Amygdala (tissue), 56 donors: ENCODE measurements around the gene VANGL1.

ENCODE experiments used
- DNase-seq, 56 donors: peaks; one replicate each; lab custom pipeline; 2025; lab: John Stamatoyannopoulos, UW

VANGL1 gene

GRCh38 chr1:115643225-115643624, 1.5 kb downstream of the VANGL1 start:
- DNase-seq = no peak

- no peak for DNase-seq
These were observed 1.9 kb downstream of the VANGL1 start for GRCh38 chr1:115643666-115644065.

GRCh38 chr1:115644109-115644508, 2.3 kb downstream of the VANGL1 start:
- DNase-seq = no peak

- DNase-seq = no peak
These were observed 5.3 kb downstream of the VANGL1 start for GRCh38 chr1:115647047-115647446.

- DNase-seq = no peak
These were observed 5.7 kb downstream of the VANGL1 start for GRCh38 chr1:115647507-115647906.

GRCh38 chr1:115647919-115648650, 6.3 kb downstream of the VANGL1 start:
- no peak for DNase-seq

- DNase-seq = no peak
These were observed 7.2 kb downstream of the VANGL1 start for GRCh38 chr1:115648717-115649691.

- DNase-seq = no peak
These were observed 8.2 kb downstream of the VANGL1 start for GRCh38 chr1:115649964-115650363.

- no peak for DNase-seq
These were observed 9.2 kb downstream of the VANGL1 start for GRCh38 chr1:115650961-115651360.

- DNase-seq = no peak
These were observed 9.6 kb downstream of the VANGL1 start for GRCh38 chr1:115651391-115651790.

GRCh38 chr1:115652236-115652788, 10.5 kb downstream of the VANGL1 start:
- no peak for DNase-seq

GRCh38 chr1:115654125-115654524, 12.4 kb downstream of the VANGL1 start:
- no peak for DNase-seq

- DNase-seq = peak in 1 of 56 donors; percentile 21
These were observed 13.0 kb downstream of the VANGL1 start for GRCh38 chr1:115654663-115655305.

GRCh38 chr1:115655306-115655663, 13.5 kb downstream of the VANGL1 start:
- DNase-seq = no peak

- no peak for DNase-seq
These were observed 14.1 kb downstream of the VANGL1 start for GRCh38 chr1:115655916-115656315.

GRCh38 chr1:115656461-115657077, 14.8 kb downstream of the VANGL1 start:
- DNase-seq = no peak

- DNase-seq = no peak
These were observed 16.9 kb downstream of the VANGL1 start for GRCh38 chr1:115658646-115659045.

GRCh38 chr1:115660151-115660550, 18.4 kb downstream of the VANGL1 start:
- DNase-seq = no peak

GRCh38 chr1:115661157-115661556, 19.4 kb downstream of the VANGL1 start:
- no peak for DNase-seq

GRCh38 chr1:115665319-115666096, 23.7 kb downstream of the VANGL1 start:
- no peak for DNase-seq
